Osteoblast (primary cell): Measurements from ENCODE around the gene LY6G5C. TPM values are rescaled to one million over a fixed set of nuclear protein-coding genes. Genes with fewer than 3 reads are reported as not detected.

Source experiments
- DNase-seq: peaks from one replicate; pipeline ENCODE4 v3.0.0; 2011; ENCODE audit warnings: low spot score, mixed read lengths; ENCODE audit not compliant: insufficient read length; ENCODE audit errors: missing footprints
- H2AFZ ChIP-seq: 2 replicates; pipeline ENCODE4 v1.6.0; 2011; ENCODE audit warnings: mild to moderate bottlenecking, low read length
- H3K27ac ChIP-seq: 2 replicates; pipeline ENCODE4 v1.5.1; 2011; ENCODE audit warnings: mild to moderate bottlenecking, low read depth, low read length, moderate library complexity
- H3K27me3 ChIP-seq: 2 replicates; pipeline ENCODE4 v1.6.0; 2012; ENCODE audit warnings: mild to moderate bottlenecking, control low read depth, inconsistent platforms, low read length, moderate library complexity; ENCODE audit not compliant: insufficient read depth
- H3K36me3 ChIP-seq: 2 replicates; pipeline ENCODE4 v1.5.1; 2011; ENCODE audit warnings: mild to moderate bottlenecking, low read length, control low read depth, moderate library complexity; ENCODE audit not compliant: insufficient read depth
- H3K4me1 ChIP-seq: 2 replicates; pipeline ENCODE4 v1.5.1; 2011; ENCODE audit warnings: mild to moderate bottlenecking, low read length, control low read depth, moderate library complexity; ENCODE audit not compliant: insufficient read depth
- H3K4me2 ChIP-seq: 2 replicates; pipeline ENCODE4 v1.6.0; 2011; ENCODE audit warnings: mild to moderate bottlenecking, low read length; ENCODE audit not compliant: insufficient read depth
- H3K4me3 ChIP-seq: fragments of 200-600 bp; sonication (generic); 3 replicates; pipeline ENCODE4 v1.5.1; 2012; ENCODE audit warnings: mild to moderate bottlenecking, low read length, inconsistent platforms; ENCODE audit not compliant: insufficient read depth
- H3K79me2 ChIP-seq: 2 replicates; pipeline ENCODE4 v1.6.0; 2012; ENCODE audit warnings: mild to moderate bottlenecking, low read length, control low read depth, inconsistent platforms; ENCODE audit not compliant: insufficient read depth
- H3K9me3 ChIP-seq: 2 replicates; pipeline ENCODE4 v1.5.1; 2011; ENCODE audit warnings: low read depth, low read length, control low read depth
- H4K20me1 ChIP-seq: 2 replicates; pipeline ENCODE4 v1.6.0; 2012; ENCODE audit warnings: mild to moderate bottlenecking, low read length, control low read depth; ENCODE audit not compliant: insufficient read depth
- small RNA-seq: library from RNA; depleted of rRNA; stranded (forward); fragments of <200 nt; gene quantifications from one replicate; pipeline ENCODE3, GENCODE V24; 2012
- total RNA-seq: library from RNA; depleted of rRNA; stranded (reverse); fragments of >200 nt; gene quantifications from 2 replicates; pipeline ENCODE4 v1.2.3, GENCODE V29; 2012
- TF ChIP-seq, protein P1 (sequence below): IDR thresholded peaks from 2 replicates; pipeline ENCODE4 v1.5.1; 2011; ENCODE audit warnings: mild to moderate bottlenecking, low read depth, low read length, moderate library complexity; ENCODE audit errors: extremely low read depth

Gene LY6G5C
- total RNA-seq, 1 donor: 0.72 TPM

DNA sequence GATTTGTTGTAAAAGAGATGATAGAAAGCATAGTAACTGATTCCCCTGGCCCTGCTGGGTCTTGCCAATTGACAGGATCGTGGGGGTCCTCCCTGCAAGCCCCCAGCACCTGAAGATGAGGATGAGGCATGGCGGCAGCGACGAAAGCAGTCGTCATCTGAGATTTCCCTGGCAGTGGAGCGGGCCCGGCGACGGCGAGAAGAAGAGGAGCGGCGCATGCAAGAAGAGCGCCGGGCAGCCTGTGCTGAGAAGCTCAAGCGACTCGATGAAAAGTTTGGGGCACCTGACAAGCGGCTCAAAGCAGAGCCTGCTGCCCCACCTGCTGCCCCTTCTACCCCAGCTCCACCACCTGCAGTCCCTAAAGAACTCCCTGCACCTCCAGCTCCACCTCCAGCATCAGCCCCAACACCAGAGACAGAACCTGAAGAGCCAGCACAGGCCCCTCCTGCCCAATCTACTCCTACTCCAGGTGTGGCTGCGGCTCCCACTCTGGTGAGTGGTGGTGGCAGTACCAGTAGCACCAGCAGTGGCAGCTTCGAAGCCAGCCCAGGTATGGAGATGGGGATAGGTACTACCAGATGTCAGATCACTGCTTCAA, 53.1 kb downstream of the LY6G5C start:
- Histone ChIP-seq H3K27me3 (no peaks in the 10 kb centered on the region), H3K4me2 (no peak overlapping the region), H3K27ac (no peak overlapping the region), H4K20me1 (peaks cover 52% of the 10 kb centered on the region), H3K79me2 (peaks cover 84% of the 10 kb centered on the region), H3K36me3 (peaks cover 97% of the 10 kb centered on the region), H3K4me3 (no peak overlapping the region), H3K9me3 (no peaks in the 10 kb centered on the region), H2AFZ (no peak overlapping the region), H3K4me1 (peaks cover 2% of the 10 kb centered on the region)
- TF ChIP-seq, protein P1, sequence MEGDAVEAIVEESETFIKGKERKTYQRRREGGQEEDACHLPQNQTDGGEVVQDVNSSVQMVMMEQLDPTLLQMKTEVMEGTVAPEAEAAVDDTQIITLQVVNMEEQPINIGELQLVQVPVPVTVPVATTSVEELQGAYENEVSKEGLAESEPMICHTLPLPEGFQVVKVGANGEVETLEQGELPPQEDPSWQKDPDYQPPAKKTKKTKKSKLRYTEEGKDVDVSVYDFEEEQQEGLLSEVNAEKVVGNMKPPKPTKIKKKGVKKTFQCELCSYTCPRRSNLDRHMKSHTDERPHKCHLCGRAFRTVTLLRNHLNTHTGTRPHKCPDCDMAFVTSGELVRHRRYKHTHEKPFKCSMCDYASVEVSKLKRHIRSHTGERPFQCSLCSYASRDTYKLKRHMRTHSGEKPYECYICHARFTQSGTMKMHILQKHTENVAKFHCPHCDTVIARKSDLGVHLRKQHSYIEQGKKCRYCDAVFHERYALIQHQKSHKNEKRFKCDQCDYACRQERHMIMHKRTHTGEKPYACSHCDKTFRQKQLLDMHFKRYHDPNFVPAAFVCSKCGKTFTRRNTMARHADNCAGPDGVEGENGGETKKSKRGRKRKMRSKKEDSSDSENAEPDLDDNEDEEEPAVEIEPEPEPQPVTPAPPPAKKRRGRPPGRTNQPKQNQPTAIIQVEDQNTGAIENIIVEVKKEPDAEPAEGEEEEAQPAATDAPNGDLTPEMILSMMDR: no peak
- DNase-seq: peak; percentile 26

- H3K79me2 ChIP-seq: peaks cover 84% of the 10 kb centered on the region
- no peak overlapping the region for H3K4me3 ChIP-seq
- H3K9me3 ChIP-seq: no peaks in the 10 kb centered on the region
- TF ChIP-seq, protein P1: no peak
- no peak overlapping the region for H3K27ac ChIP-seq
- H3K4me1 ChIP-seq: peaks cover 10% of the 10 kb centered on the region
- H3K27me3 ChIP-seq: no peaks in the 10 kb centered on the region
- peaks cover 55% of the 10 kb centered on the region for H4K20me1 ChIP-seq
- no peak overlapping the region for H3K4me2 ChIP-seq
- H2AFZ ChIP-seq: no peak overlapping the region
- H3K36me3 ChIP-seq: peaks cover 95% of the 10 kb centered on the region
- peak; percentile 43 for DNase-seq
Observed at GRCh38 chr6:31626952-31627351, 53.9 kb downstream of the LY6G5C start.

Small RNA genes within 50 kb of the gene (small RNA-seq; reads per million reads assigned to genes)
- gene LY6G6D (not detected), gene MIR4646 (0.22 reads per million), gene MIR6832 (not detected), gene RF00019 (not detected)

Other genes starting within 250 kb of the LY6G5C start
- 12.7 and 14.1 TPM in 2 replicates for gene MICB, start 182.9 kb downstream of the LY6G5C start, total RNA-seq
- gene MCCD1, start 152.1 kb downstream of the LY6G5C start, total RNA-seq: not detected in 2 replicates
- gene DDX39B, start 139.1 kb downstream of the LY6G5C start, total RNA-seq: 240 and 262 TPM in 2 replicates
- 2.2 and 2.9 TPM in 2 replicates for gene ATP6V1G2, start 134.5 kb downstream of the LY6G5C start, total RNA-seq
- gene NFKBIL1, start 133.5 kb downstream of the LY6G5C start, total RNA-seq: 43.6 and 56.8 TPM in 2 replicates
- not detected in 2 replicates for gene LTA, start 108.8 kb downstream of the LY6G5C start, total RNA-seq
- not detected in 2 replicates for gene TNF, start 105.5 kb downstream of the LY6G5C start, total RNA-seq
- gene LTB, start 98.6 kb downstream of the LY6G5C start, total RNA-seq: 0.29 TPM in 1 of 2 replicates, not detected in the other
- 0.29 TPM in 1 of 2 replicates, not detected in the other for gene LST1, start 94.8 kb downstream of the LY6G5C start, total RNA-seq
- gene NCR3, start 88.1 kb downstream of the LY6G5C start, total RNA-seq: not detected in 2 replicates
- 0.36 TPM in 1 of 2 replicates, not detected in the other for gene AIF1, start 65.8 kb downstream of the LY6G5C start, total RNA-seq
- gene PRRC2A, start 60.4 kb downstream of the LY6G5C start, total RNA-seq: 49.2 and 52.2 TPM in 2 replicates
- 175 and 183 TPM in 2 replicates for gene BAG6, start 28.4 kb downstream of the LY6G5C start, total RNA-seq
- 1.1 and 1.2 TPM in 2 replicates for gene APOM, start 25.2 kb downstream of the LY6G5C start, total RNA-seq
- 21.2 and 21.7 TPM in 2 replicates for gene C6orf47, start 20.3 kb downstream of the LY6G5C start, total RNA-seq
- 22.1 and 23.9 TPM in 2 replicates for gene GPANK1, start 16.1 kb downstream of the LY6G5C start, total RNA-seq
- 124 and 150 TPM in 2 replicates for gene CSNK2B, start 15.0 kb downstream of the LY6G5C start, total RNA-seq
- gene LY6G5B, start 11.1 kb downstream of the LY6G5C start, total RNA-seq: 4.1 and 5.4 TPM in 2 replicates
- 41.0 and 43.4 TPM in 2 replicates for gene ABHD16A, start 22.3 kb upstream of the LY6G5C start, total RNA-seq
- not detected in 2 replicates for gene LY6G6F, start 25.8 kb upstream of the LY6G5C start, total RNA-seq
- not detected in 2 replicates for gene LY6G6D, start 34.3 kb upstream of the LY6G5C start, total RNA-seq
- gene LY6G6C, start 40.7 kb upstream of the LY6G5C start, total RNA-seq: not detected in 2 replicates
- gene MPIG6B, start 42.3 kb upstream of the LY6G5C start, total RNA-seq: not detected in 2 replicates
- gene DDAH2, start 48.2 kb upstream of the LY6G5C start, total RNA-seq: 96.6 and 97.5 TPM in 2 replicates
- 502 and 581 TPM in 2 replicates for gene CLIC1, start 55.5 kb upstream of the LY6G5C start, total RNA-seq
- gene MSH5, start 58.9 kb upstream of the LY6G5C start, total RNA-seq: 12.4 and 13.0 TPM in 2 replicates
- gene SAPCD1, start 81.6 kb upstream of the LY6G5C start, total RNA-seq: 0.59 and 1.4 TPM in 2 replicates
- 0.29 and 0.36 TPM in 2 replicates for gene VWA7, start 96.3 kb upstream of the LY6G5C start, total RNA-seq
- 40.1 and 42.0 TPM in 2 replicates for gene VARS1, start 114.7 kb upstream of the LY6G5C start, total RNA-seq
- 18.3 and 22.4 TPM in 2 replicates for gene LSM2, start 125.9 kb upstream of the LY6G5C start, total RNA-seq
- 0.29 and 0.72 TPM in 2 replicates for gene HSPA1L, start 134.2 kb upstream of the LY6G5C start, total RNA-seq
- gene HSPA1A, start 134.5 kb upstream of the LY6G5C start, total RNA-seq: 33.3 and 36.9 TPM in 2 replicates
- gene HSPA1B, start 146.7 kb upstream of the LY6G5C start, total RNA-seq: 45.7 and 59.7 TPM in 2 replicates
- gene NEU1, start 181.8 kb upstream of the LY6G5C start, total RNA-seq: 114 and 117 TPM in 2 replicates
- gene SLC44A4, start 197.9 kb upstream of the LY6G5C start, total RNA-seq: not detected in 2 replicates
- 40.1 and 40.9 TPM in 2 replicates for gene EHMT2, start 216.6 kb upstream of the LY6G5C start, total RNA-seq
- 2.1 and 3.6 TPM in 2 replicates for gene ZBTB12, start 221.0 kb upstream of the LY6G5C start, total RNA-seq
- 12.7 and 18.0 TPM in 2 replicates for gene C2, start 246.7 kb upstream of the LY6G5C start, total RNA-seq